Caco-2 (cell line): Measurements from ENCODE around the gene TENM3. TPM values are rescaled to one million over a fixed set of nuclear protein-coding genes. Genes with fewer than 3 reads are reported as not detected.

ENCODE experiments used
- BruUV-seq: library from RNA; stranded (reverse); fragments of 400-500 nt; replicated peaks from 2 replicates; lab custom pipeline; 2021; lab: Mats Ljungman, UMichigan
- CTCF ChIA-PET: fragments of 300-600 bp; sonication (Branson Sonifier 250); formaldehyde crosslinking; loops from one replicate; lab custom pipeline; 2022; ENCODE audit warnings: antibody characterized with exemption; lab: Charles Lee
- POLR2A ChIA-PET: fragments of 300-600 bp; sonication (Branson Sonifier 250); formaldehyde crosslinking; loops from one replicate; lab custom pipeline; 2022; ENCODE audit warnings: antibody characterized with exemption; lab: Charles Lee
- DNase-seq, 2 experiments: peaks; one replicate each; pipeline versions ENCODE4 v3.0.0 to v3.0.0-alpha.2; 2020 to 2022
- H3K27me3 ChIP-seq: replicated peaks from 2 replicates; pipeline ENCODE4 v1.6.0; 2011; ENCODE audit warnings: low read length; ENCODE audit not compliant: control insufficient read depth, insufficient read depth
- H3K36me3 ChIP-seq: 2 replicates; pipeline ENCODE4 v1.5.1; 2011; ENCODE audit warnings: low read length; ENCODE audit not compliant: control insufficient read depth, insufficient read depth
- H3K4me1 ChIP-seq: fragments of 250-450 bp; sonication (Bioruptor Pico); 2 replicates; pipeline ENCODE4 v1.5.1; 2020; ENCODE audit warnings: mild to moderate bottlenecking
- H3K4me3 ChIP-seq: 2 replicates; pipeline ENCODE4 v1.5.1; 2011; ENCODE audit warnings: low read depth, mild to moderate bottlenecking, control low read depth, low read length
- H3K9me3 ChIP-seq: fragments of 250-450 bp; sonication (Bioruptor Pico); 2 replicates; pipeline ENCODE4 v1.5.1; 2020; ENCODE audit warnings: mild to moderate bottlenecking, moderate library complexity
- H3K27ac Mint-ChIP-seq: one replicate; pipeline ENCODE4 v1.8.0; 2022; ENCODE audit warnings: mixed read lengths; ENCODE audit not compliant: unreplicated experiment
- H3K27me3 Mint-ChIP-seq: one replicate; pipeline ENCODE4 v1.8.0; 2022; ENCODE audit warnings: mixed read lengths; ENCODE audit not compliant: insufficient read depth, unreplicated experiment
- H3K36me3 Mint-ChIP-seq: one replicate; pipeline ENCODE4 v1.8.0; 2022; ENCODE audit warnings: mild to moderate bottlenecking, mixed read lengths; ENCODE audit not compliant: insufficient read depth, unreplicated experiment
- H3K4me1 Mint-ChIP-seq: one replicate; pipeline ENCODE4 v1.8.0; 2022; ENCODE audit warnings: low read depth, mixed read lengths; ENCODE audit not compliant: unreplicated experiment
- H3K4me3 Mint-ChIP-seq: one replicate; pipeline ENCODE4 v1.8.0; 2022; ENCODE audit warnings: mild to moderate bottlenecking, moderate library complexity, mixed read lengths; ENCODE audit not compliant: unreplicated experiment
- H3K9me3 Mint-ChIP-seq: one replicate; pipeline ENCODE4 v1.8.0; 2022; ENCODE audit warnings: mixed read lengths; ENCODE audit not compliant: unreplicated experiment
- CTCF ChIP-seq, 2 experiments: fragments of 200-600 bp in 1 of 2; IDR thresholded peaks; 1 replicate in 1 of 2; 2 replicates in 1 of 2; pipeline versions ENCODE4 v1.5.1 to v1.8.0; 2011 to 2022; ENCODE audit warnings: antibody characterized with exemption in 1 of 2, control low read depth in 1 of 2, inconsistent platforms in 1 of 2, low read depth in 1 of 2, low read length in 1 of 2, mild to moderate bottlenecking in 1 of 2, moderate library complexity in 1 of 2; ENCODE audit not compliant: insufficient read depth in 1 of 2, severe bottlenecking in 1 of 2, unreplicated experiment in 1 of 2
- intact Hi-C: fragments of 100-400 bp; cut with micrococcal nuclease; formaldehyde crosslinking; loops from one replicate; pipeline ENCODE4 v1.10.0; 2022; ENCODE audit not compliant: unreplicated experiment
- total RNA-seq: library from RNA; stranded (reverse); gene quantifications from 2 replicates; pipeline ENCODE4 v1.2.3, GENCODE V29; 2022

TENM3 gene
- total RNA-seq, 1 experiment from 2014 or later: 94.7 TPM

DNA sequence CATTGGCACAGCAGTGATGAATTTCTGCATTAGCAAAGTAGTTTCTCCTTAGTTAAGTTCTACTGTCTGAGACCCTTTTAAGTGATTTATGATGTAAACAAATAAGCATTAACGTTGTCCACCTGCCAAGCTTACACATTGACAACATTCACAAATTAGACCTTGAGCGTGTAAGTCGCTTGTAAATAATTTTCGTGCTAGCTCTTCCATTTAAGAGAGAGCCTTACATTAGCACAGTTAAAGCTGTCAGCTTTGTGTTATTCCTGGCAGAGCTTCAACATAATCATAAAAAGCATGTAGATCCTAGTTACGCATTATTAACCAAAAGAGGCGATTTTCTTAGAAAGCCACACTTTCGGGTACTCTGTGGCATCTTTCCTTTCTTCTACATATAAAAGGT, 546.3 kb downstream of the TENM3 start:
- H3K4me3 ChIP-seq: no peak overlapping the region
- no peaks in the 10 kb centered on the region for H3K9me3 Mint-ChIP-seq
- no peaks in the 10 kb centered on the region for H3K9me3 ChIP-seq
- H3K4me3 Mint-ChIP-seq: no peak overlapping the region
- H3K36me3 Mint-ChIP-seq: peaks cover 40% of the 10 kb centered on the region
- no peaks in the 10 kb centered on the region for H3K27me3 Mint-ChIP-seq
- BruUV-seq: no TSS peak
- no peak overlapping the region for H3K27ac Mint-ChIP-seq
- CTCF ChIA-PET: no interaction called here
- H3K4me1 ChIP-seq: no peaks in the 10 kb centered on the region
- intact Hi-C loops: no loop called here
- POLR2A ChIA-PET: no interaction called here
- DNase-seq: no peak
- H3K4me1 Mint-ChIP-seq: no peaks in the 10 kb centered on the region
- H3K36me3 ChIP-seq: no peaks in the 10 kb centered on the region
- no peak for TF ChIP-seq CTCF (IDR thresholded peaks at IDR 0.05; ENCODE audit: insufficient read depth in 1 of 2, low read depth in 1 of 2, low read length in 1 of 2, severe bottlenecking in 1 of 2, unreplicated experiment in 1 of 2)
- no peaks in the 10 kb centered on the region for H3K27me3 ChIP-seq

DNA sequence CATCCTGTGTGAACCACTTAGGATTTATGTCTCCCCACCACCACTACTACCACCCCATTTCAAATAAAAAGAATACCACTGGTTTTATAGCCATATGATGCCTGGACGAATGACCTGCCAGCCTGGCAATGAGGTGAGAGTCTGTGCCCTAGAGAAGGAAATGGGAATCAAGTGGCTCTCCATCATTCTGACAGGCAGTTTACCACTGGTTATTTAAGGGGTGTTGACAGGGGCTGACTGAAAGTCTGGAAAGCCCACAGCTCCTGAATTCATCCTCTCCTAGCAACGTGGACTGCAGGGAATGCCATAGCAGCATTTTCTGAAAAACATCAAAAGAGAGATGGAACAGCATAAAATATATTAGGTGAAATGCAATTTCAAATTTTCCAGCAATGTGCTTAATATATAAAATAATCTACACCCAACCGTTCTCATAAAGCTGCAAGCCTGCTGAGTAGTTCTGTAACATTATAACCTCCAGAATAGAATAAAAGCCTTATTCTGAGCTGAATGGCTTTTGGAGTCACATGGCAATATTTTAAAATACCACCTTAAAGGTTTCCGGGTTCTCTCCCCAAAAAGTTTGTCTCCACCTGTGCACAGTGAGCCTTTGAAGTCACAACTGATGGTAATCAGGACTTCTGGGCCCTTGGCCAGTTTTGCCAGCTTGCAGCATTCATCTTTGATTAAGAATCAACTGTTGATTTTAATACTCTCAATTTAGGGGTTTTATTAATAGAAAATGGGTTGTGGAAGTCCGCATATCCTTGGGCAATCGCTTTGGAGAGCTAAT, 552.4 kb downstream of the TENM3 start:
- H3K4me3 Mint-ChIP-seq: no peak overlapping the region
- no peaks in the 10 kb centered on the region for H3K36me3 ChIP-seq
- no peaks in the 10 kb centered on the region for H3K4me1 ChIP-seq
- no peaks in the 10 kb centered on the region for H3K9me3 Mint-ChIP-seq
- CTCF ChIA-PET: no interaction called here
- POLR2A ChIA-PET: no interaction called here
- no peaks in the 10 kb centered on the region for H3K27me3 ChIP-seq
- H3K4me1 Mint-ChIP-seq: no peaks in the 10 kb centered on the region
- no peak for TF ChIP-seq CTCF (IDR thresholded peaks at IDR 0.05; ENCODE audit: insufficient read depth in 1 of 2, low read depth in 1 of 2, low read length in 1 of 2, severe bottlenecking in 1 of 2, unreplicated experiment in 1 of 2)
- no peak overlapping the region for H3K4me3 ChIP-seq
- intact Hi-C loops: no loop called here
- no peak for DNase-seq
- no peaks in the 10 kb centered on the region for H3K27me3 Mint-ChIP-seq
- H3K27ac Mint-ChIP-seq: no peak overlapping the region
- no TSS peak for BruUV-seq
- H3K9me3 ChIP-seq: no peaks in the 10 kb centered on the region
- H3K36me3 Mint-ChIP-seq: peaks cover 63% of the 10 kb centered on the region

DNA sequence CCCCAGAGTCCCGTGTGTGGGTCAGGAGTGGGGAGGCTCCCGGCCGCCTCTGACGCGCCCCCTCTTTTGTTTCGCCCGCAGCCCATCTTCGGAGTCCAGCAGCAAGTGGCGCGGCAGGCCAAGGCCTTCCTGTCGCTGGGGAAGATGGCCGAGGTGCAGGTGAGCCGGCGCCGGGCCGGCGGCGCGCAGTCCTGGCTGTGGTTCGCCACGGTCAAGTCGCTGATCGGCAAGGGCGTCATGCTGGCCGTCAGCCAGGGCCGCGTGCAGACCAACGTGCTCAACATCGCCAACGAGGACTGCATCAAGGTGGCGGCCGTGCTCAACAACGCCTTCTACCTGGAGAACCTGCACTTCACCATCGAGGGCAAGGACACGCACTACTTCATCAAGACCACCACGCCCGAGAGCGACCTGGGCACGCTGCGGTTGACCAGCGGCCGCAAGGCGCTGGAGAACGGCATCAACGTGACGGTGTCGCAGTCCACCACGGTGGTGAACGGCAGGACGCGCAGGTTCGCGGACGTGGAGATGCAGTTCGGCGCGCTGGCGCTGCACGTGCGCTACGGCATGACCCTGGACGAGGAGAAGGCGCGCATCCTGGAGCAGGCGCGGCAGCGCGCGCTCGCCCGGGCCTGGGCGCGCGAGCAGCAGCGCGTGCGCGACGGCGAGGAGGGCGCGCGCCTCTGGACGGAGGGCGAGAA, 556.5 kb downstream of the TENM3 start:
- intact Hi-C loops: loop anchor here (10.0 kb wide), 1 partner anchor 125 kb away; no protein-coding TSS in a partner anchor
- POLR2A ChIA-PET: no interaction called here
- DNase-seq: no peak
- H3K36me3 Mint-ChIP-seq: peaks cover 40% of the 10 kb centered on the region
- CTCF ChIA-PET: interaction anchor here (0.8 kb wide), 1 partner anchor 125 kb away, joined by 3 read pairs; no protein-coding TSS in a partner anchor
- no peak for TF ChIP-seq CTCF (IDR thresholded peaks at IDR 0.05; ENCODE audit: insufficient read depth in 1 of 2, low read depth in 1 of 2, low read length in 1 of 2, severe bottlenecking in 1 of 2, unreplicated experiment in 1 of 2)
- H3K27me3 ChIP-seq: no peaks in the 10 kb centered on the region
- H3K4me1 ChIP-seq: no peaks in the 10 kb centered on the region
- H3K36me3 ChIP-seq: no peaks in the 10 kb centered on the region
- no peak overlapping the region for H3K4me3 Mint-ChIP-seq
- H3K27ac Mint-ChIP-seq: no peak overlapping the region
- no peaks in the 10 kb centered on the region for H3K9me3 ChIP-seq
- H3K4me3 ChIP-seq: no peak overlapping the region
- BruUV-seq: no TSS peak
- no peaks in the 10 kb centered on the region for H3K27me3 Mint-ChIP-seq
- no peaks in the 10 kb centered on the region for H3K9me3 Mint-ChIP-seq
- H3K4me1 Mint-ChIP-seq: no peaks in the 10 kb centered on the region
